Bronchial epithelial cell (primary cell): ENCODE measurements around the gene EPM2AIP1. TPM values are rescaled to one million over a fixed set of nuclear protein-coding genes. Genes with fewer than 3 reads are reported as not detected.
"Not testable (repeated sequence)": the region's sequence is repeated elsewhere in the genome, so short reads cannot be mapped to it uniquely, and the experiment has no call there.

Experiments
- DNase-seq: peaks from one replicate; pipeline ENCODE4 v3.0.0-alpha.2; 2010; ENCODE audit warnings: low read depth
- FAIRE-seq: peaks from 2 replicates; lab custom pipeline; 2011; peaks lifted over from hg19 to GRCh38; lab: Jason Lieb, UNC
- H3K27me3 ChIP-seq: 2 replicates; pipeline ENCODE4 v1.5.1; 2011; ENCODE audit warnings: low read length; ENCODE audit not compliant: control insufficient read depth, insufficient read depth
- H3K36me3 ChIP-seq: 2 replicates; pipeline ENCODE4 v1.5.1; 2011; ENCODE audit warnings: low read length; ENCODE audit not compliant: control insufficient read depth, insufficient read depth
- H3K4me3 ChIP-seq: 2 replicates; pipeline ENCODE4 v1.5.1; 2011; ENCODE audit warnings: mild to moderate bottlenecking, low read depth, low read length, control low read depth
- CTCF ChIP-seq: IDR thresholded peaks from 2 replicates; pipeline ENCODE4 v1.5.1; 2011; ENCODE audit warnings: mild to moderate bottlenecking, moderate library complexity, low read length, control low read depth, inconsistent platforms; ENCODE audit not compliant: insufficient read depth, severe bottlenecking
- total RNA-seq: library from RNA; depleted of rRNA; stranded (reverse); fragments of >200 nt; gene quantifications from 2 replicates; pipeline ENCODE4 v1.2.1, GENCODE V29; 2014

The EPM2AIP1 gene
- total RNA-seq, 1 donor from 2014 or later: 6.1 TPM

DNA sequence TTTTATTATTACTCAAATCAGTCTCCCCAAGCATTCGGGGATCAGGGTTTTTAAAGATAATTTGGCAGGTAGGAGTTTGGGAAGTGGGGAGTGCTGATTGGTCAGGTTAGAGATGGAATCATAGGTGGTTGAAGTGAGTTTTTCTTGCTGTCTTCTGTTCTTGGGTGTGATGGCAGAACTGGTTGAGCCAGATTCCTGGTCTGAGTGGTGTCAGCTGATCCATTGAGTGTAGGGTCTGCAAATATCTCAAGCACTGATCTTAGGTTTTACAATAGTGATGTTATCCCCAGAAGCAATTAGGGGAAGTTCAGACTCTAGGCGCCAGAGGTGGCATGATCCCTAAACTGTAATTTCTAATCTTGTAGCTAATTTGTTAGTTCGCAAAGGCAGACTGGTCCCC, 27.5 kb downstream of the EPM2AIP1 start:
- no peak for TF ChIP-seq CTCF
- peak; percentile 73 for DNase-seq
- FAIRE-seq: no peak
- Histone ChIP-seq H3K36me3 (no peaks in the 10 kb centered on the region), H3K27me3 (no peaks in the 10 kb centered on the region), H3K4me3 (no peak overlapping the region)

DNA sequence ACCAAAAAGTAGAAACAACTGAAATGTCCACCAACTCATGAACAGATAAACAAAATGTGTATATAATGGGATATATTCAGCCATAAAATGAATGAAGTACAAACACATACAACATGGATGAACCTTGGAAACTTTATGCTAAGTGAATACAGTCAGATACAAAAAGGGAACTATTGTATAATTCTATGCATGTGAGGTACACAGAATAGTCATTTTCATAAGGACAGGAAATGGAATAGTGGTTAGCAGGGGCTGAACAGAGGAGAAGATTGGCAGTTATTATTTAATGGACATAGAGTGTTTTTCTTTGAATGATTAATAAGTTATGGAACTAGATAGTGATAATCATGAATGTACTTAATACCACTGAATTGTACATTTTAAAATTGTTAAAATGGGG, 28.1 kb downstream of the EPM2AIP1 start:
- H3K27me3 ChIP-seq: no peaks in the 10 kb centered on the region
- no peaks in the 10 kb centered on the region for H3K36me3 ChIP-seq
- no peak for DNase-seq
- no peak overlapping the region for H3K4me3 ChIP-seq
- FAIRE-seq: no peak
- TF ChIP-seq CTCF: no peak

DNA sequence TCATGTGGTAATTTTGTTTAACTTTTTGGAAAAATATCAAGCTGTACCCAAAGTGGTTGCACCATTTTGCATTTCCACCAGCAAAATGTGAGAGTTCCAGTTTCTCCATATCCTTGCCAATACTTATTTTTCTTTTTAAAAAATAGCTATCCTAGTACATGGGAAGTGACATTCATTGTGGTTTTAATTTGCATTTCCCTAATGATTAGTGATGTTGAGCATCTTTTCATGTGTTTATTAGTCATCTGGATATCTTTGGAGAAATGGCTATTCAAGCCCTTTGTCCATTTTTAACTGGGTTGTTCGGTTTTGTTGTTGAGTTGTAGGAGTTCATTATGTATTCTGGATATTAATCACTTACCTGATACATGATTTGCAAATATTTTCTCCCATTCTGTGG, 28.6 kb downstream of the EPM2AIP1 start:
- no peak for FAIRE-seq
- Histone ChIP-seq H3K27me3 (no peaks in the 10 kb centered on the region), H3K36me3 (no peaks in the 10 kb centered on the region), H3K4me3 (no peak overlapping the region)
- DNase-seq: no peak
- TF ChIP-seq CTCF: no peak

DNA sequence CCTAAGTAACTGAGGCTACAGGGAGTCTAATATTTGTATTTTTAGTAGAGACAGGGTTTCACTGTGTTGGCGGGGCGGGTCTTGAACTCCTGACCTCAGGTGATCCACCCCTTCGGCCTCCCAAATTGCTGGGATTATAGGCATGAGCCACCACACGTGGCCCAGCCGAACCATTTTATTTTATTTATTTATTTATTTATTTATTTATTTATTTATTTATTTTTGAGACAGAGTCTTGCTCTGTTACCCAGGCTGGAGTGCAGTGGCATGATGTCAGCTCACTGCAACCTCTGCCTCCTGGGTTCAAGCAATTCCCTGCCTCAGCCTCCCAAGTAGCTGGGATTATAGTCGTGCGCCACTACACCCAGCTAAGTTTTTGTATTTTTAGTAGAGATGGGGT, 29.9 kb downstream of the EPM2AIP1 start:
- H3K36me3 ChIP-seq, FAIRE-seq, H3K27me3 ChIP-seq, DNase-seq, H3K4me3 ChIP-seq: not testable (repeated sequence)

DNA sequence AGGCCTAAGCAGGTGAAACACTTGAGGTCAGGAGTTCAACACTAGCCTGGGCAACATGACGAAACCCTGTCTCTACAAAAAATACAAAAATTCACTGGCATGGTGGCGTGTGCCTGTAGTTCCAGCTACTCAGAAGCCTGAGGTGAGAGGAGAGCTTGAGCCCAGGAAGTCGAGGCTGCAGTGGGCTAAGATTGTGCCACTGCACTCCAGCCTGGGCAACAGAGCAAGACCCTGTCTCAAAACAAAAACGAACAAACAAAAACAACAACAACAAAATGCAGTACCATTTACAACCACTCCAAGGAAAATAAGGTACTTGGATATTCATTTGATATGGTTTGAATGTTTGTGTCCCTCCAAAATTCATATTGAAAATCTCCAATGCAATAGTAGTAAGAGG, 32.4 kb downstream of the EPM2AIP1 start:
- TF ChIP-seq CTCF: no peak
- DNase-seq (no peak), FAIRE-seq (no peak)
- Histone ChIP-seq H3K27me3 (no peaks in the 10 kb centered on the region), H3K36me3 (no peaks in the 10 kb centered on the region), H3K4me3 (no peak overlapping the region)

- H3K27me3 ChIP-seq: no peaks in the 10 kb centered on the region
- DNase-seq (no peak), FAIRE-seq (no peak)
- H3K36me3 ChIP-seq: no peaks in the 10 kb centered on the region
- no peak for TF ChIP-seq CTCF
- H3K4me3 ChIP-seq: no peak overlapping the region
These were observed 33.1 kb downstream of the EPM2AIP1 start for GRCh38 chr3:36959821-36960220.
